GM19035 (cell line): ENCODE results near the gene HARBI1.

Experiments
- ATAC-seq: cut with Tn5 transposase; IDR thresholded peaks from one replicate; pipeline ENCODE4 v1.9.1; 2021; ENCODE audit not compliant: unreplicated experiment

The HARBI1 gene, protein sequence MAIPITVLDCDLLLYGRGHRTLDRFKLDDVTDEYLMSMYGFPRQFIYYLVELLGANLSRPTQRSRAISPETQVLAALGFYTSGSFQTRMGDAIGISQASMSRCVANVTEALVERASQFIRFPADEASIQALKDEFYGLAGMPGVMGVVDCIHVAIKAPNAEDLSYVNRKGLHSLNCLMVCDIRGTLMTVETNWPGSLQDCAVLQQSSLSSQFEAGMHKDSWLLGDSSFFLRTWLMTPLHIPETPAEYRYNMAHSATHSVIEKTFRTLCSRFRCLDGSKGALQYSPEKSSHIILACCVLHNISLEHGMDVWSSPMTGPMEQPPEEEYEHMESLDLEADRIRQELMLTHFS

DNA sequence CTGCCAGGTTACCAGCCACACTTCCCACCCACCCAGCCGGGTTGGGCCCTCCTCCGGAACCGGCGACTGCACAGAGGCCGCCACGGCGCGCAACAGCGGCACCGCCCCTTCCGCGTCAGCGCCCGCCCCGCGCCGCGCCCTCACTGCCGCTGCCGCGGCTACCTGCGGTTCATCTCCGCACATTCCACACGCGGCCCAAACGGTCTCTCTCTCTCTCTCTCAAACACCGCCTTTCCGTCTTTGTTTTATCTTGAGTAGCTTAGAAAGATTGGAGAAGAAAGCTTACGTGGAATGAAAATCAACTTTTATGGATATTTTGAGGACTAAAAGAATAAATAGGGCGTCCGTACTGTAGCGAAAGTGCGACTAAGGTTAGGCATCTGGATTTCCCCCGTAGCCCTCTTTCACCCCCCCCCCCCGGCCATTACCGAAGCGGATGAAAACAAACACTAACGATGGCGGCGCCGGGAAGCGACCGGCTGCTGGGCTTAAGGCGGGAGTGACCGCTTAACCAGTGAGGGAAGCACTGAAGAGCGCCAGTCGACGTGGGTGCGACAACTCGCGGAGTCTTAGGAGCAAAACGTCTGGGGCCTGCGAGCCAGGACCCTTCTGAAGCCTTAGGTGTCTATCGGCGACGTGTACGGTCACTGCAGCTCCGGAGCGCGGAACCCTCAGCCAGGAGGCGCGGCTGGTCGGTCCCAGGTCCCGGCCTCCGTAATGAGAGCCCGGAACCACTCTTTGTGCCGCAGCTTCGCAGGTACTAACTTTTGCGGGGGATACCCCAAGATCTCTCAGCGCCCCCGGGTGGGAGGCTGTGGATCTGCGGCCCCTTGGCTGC, at the start of gene HARBI1, which contains the start of gene ATG13:
HARBI1 (minus strand) TSS at position 94 of the 838 bp plus-strand sequence. CDS start 990 bp downstream, outside the sequence.
ATG13 (plus strand) TSS at position 420 of the 838 bp plus-strand sequence. CDS start 26,739 bp downstream, outside the sequence.
- ATAC-seq: peak; percentile 95

DNA sequence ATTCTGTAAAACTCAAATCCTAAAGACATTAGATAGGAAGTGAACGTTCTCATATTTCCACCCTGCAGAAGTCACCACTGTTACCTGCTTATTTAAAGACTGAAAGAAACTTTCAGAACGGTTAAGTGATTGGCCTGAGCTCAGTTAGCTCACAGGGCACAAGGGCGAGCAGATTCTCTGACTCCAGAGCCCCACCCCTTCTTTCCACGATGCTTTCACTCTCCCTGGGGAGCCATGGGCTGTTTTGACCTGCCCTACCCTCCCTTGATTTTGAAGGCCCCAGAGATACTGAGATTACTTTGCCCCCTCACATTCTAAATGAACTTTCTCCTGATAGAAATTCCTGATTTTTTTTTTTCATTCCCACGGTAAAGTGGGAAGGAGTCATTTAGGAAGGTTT, 49.5 kb upstream of the HARBI1 start:
- ATAC-seq: no peak

GRCh38 chr11:46665356-46665755, 48.3 kb upstream of the HARBI1 start:
- no peak for ATAC-seq

DNA sequence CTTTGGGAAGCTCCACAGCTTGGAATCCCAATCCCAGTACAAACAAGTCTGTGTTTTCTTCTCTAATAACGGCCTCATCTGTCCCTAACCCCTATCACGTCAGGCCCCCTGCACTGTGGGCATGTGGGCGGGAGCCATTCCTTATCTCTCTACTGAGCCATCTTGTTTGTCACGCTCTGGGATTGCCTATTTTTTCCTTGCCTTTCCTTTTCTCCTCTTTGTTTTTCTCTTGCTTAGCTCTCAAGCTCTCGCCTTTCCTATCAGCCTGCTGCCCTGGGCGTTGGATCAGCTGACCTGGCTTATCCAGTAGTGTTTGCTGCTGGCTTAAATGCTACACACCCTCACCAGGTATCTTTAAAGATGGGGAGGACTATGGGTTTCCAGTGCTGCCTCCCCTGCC, 47.6 kb upstream of the HARBI1 start:
- no peak for ATAC-seq

DNA sequence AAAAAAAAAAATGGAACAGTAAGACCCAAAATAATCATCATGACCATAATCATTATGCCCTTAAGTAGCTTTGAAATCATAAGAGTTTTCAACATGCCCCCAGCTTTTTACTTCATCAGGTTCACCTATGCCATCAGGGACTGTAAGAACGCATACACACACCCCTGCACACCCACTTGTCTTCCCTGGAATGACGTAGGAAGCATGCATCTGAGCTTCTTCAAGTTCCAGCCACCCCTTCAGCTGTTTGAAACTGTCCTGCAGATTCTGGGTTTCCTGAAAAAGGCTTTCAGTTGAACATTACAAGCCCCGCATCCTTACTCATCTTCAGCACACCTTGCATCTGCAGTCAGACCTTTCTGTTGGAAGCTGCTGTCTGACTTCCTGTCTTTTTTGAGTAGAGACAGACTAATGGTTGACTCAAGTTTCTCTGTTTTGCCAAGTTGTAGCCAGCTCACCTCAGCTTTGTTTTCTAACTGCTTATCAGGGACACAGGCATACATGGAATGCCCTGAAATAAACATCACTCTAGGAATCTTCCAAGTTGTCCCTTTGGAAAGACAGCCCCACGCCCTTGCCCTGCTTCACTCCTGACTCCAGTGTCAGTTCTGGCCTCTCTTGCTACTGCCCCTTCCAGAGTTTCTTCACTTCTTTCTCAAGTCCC, 46.4 kb upstream of the HARBI1 start:
- ATAC-seq: no peak

- no peak for ATAC-seq
Observed at GRCh38 chr11:46662366-46662765, 45.3 kb upstream of the HARBI1 start.

DNA sequence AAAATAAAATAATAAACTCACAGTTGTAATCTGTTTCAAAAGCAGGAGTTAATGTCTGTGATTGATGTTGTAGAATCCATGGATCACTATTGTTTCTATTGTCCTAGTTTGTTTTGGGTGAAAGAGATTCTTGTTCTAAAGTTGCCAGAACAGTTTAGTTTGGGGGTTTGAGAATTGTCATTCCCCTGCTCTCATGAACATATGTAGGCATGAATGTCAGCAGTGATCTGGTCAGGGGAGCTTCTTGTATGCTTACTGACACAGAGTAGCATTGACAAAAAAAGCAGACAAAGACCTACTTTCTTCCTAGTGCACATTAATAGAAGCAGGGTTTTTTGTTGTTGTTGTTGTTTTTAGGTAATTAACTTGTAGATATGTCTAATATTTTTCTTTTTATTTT, 44.8 kb upstream of the HARBI1 start:
- ATAC-seq: no peak

DNA sequence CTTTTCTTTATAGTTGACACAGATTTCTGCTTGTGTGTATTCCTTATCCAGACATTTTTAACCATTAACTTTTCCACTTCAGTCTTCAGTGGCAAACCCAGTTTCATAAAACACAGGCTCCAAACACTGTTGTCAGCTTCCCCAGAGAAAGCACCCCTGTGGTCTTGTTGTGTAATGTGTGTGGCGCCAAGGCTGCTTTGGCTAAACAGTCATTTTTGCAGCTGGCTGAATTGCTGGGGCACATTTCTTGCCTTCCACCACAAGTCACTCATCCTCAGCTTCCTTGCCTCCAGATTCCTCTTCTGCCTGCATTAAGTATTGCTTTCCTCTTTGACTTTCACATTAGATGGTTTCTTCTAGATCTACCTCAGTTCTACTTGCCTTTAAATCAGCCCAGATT, 42.9 kb upstream of the HARBI1 start:
- no peak for ATAC-seq

GRCh38 chr11:46658259-46658658, 41.2 kb upstream of the HARBI1 start:
- ATAC-seq: no peak

GRCh38 chr11:46657186-46657585, 40.2 kb upstream of the HARBI1 start:
- no peak for ATAC-seq

DNA sequence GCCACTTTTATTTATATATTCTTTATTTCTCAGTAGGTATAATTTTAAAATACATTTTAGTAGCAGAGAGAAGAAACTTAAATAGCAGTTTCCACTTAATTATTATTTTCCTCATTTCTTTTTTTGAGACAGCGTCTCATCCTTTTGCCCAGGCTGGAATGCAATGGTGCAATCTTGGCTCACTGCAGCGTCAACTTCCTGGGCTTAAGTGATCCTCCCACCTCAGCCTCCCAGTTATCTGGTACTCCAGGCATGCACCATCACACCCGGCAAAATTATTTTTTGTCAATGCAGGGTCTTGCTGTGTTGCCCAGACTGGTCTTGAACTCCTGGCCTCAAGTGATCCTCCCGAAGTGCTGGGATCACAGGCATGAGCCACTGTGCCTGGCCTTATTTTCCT, 38.6 kb upstream of the HARBI1 start:
- ATAC-seq: no peak

DNA sequence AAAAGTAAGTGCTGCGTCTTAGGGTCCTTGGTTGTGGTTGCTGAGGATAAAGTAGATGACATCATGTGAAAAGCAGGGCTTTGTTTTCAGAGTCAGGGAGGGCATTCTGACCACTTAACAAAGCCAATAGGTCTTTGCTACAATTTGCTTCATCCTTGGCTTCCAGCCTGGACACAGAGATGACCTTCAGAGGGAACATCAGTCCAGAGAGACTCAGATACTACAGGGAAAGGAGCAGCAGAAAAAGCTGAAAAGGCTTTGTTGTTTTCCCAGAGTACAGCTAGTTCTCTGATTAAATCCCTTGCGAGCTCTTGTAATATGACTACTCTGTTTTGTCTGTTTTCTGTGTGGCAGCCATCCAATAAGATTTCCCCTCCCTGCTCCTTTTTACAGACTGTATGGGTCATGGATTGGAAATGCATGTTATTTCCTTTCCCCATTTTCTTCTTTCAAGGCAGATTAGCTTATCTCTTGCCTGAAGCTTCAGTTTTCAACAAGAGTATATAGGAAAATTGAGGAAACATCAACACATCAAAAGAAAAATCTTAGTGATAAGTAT, 32.2 kb upstream of the HARBI1 start:
- no peak for ATAC-seq

GRCh38 chr11:46643986-46644385, 27.0 kb upstream of the HARBI1 start:
- ATAC-seq: no peak

DNA sequence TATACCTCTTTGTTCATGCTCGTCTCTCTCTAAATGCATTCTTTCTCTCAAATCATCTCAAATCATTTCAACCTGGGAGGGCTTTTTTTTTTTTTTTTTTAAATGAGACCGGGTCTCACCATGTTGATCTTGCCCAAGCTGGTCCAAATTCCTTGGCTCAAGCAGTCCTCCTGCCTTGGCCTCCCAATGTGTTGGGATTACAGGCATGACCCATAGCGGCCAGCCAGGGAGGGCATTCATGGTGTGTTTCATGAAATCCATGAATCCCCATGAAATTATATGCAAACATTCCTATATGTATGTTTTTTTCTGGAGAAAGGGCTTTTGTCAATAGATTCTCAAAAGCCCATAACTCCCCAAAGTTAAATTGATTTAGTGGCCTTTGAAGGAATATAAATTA, 26.5 kb upstream of the HARBI1 start:
- no peak for ATAC-seq

- ATAC-seq: no peak
Observed at GRCh38 chr11:46642627-46643335, 25.8 kb upstream of the HARBI1 start.

DNA sequence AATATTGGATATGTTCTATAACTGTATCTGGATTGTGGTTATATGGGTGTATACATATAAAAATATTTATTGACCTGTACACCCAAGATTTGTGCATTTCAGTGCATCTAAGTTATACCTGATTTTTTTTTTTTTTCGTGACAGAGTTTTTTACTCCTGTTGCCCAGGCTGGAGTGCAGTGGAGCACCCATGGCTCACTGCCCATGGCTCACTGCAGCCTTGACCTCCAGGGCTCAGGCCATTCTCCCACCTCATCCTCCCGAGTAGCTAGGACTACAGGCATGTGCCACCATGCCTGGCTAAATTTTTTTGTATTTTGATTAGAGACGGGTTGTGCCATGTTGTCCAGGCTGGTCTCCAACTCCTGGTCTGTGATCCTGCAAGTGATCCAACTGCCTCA, 24.6 kb upstream of the HARBI1 start:
- ATAC-seq: no peak

DNA sequence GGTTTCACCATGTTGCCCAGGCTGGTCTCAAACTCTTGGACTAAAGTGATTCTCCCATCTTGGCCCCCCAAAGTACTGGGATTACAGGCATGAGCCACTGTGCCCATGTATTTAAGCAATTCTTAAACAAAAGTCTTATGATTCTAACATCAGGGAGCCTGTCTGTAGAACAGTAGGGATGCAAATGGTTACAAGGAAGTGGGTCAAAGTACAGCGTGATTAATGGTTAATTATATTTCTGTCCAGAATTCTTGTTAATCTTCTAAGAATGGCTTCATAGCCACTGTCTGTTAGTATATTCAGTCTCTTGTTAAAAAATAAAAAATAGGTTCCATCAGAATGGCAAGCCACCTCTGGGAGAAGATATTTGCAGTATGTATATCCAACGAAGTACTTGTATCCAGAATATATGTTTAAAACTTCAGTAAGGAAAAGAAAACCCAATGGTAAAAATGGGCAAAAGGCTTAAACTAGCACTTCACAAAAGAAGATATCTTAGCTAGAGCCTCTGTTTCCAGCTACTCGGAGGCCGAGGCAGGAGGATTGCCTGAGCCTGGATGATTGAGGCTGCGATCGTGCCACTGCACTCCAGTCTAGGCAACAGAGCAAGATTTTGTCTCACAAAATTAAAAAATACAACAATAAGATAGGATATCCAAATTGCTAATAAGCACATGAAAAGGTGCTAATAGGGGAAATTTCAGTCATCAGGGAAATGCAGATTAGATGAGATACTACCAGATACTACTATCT, 23.2 kb upstream of the HARBI1 start:
- ATAC-seq: no peak

- no peak for ATAC-seq
Observed at GRCh38 chr11:46639197-46639839, 22.3 kb upstream of the HARBI1 start.

- ATAC-seq: no peak
Observed at GRCh38 chr11:46637546-46637945, 20.5 kb upstream of the HARBI1 start.
